Activated CD4-positive, alpha-beta T cell treated with anti-CD3 and anti-CD28 coated beads for 1 hour (primary cell): ENCODE results near the gene TJP3.

ENCODE experiments used
- DNase-seq: peaks from one replicate; pipeline ENCODE4 v3.0.0-alpha.2; 2020

Gene TJP3

GRCh38 chr19:3785938-3786824 lies 78.0 kb downstream of the TJP3 start, which contains the start of gene MATK:
MATK (minus strand) TSS chr19:3786381; CDS start chr19:3785135, 1,246 bp downstream.
- DNase-seq: no peak

GRCh38 chr19:3788996-3789778 lies 81.0 kb downstream of the TJP3 start:
- DNase-seq: no peak

GRCh38 chr19:3790209-3790734 lies 82.1 kb downstream of the TJP3 start:
- DNase-seq: no peak

- DNase-seq: no peak
Observed at GRCh38 chr19:3790941-3791340, 82.8 kb downstream of the TJP3 start.

- no peak for DNase-seq
Observed at GRCh38 chr19:3792114-3792513, 83.9 kb downstream of the TJP3 start.

GRCh38 chr19:3793799-3794198 lies 85.6 kb downstream of the TJP3 start:
- DNase-seq: no peak

- DNase-seq: no peak
Observed at GRCh38 chr19:3796358-3796757, 88.2 kb downstream of the TJP3 start.

GRCh38 chr19:3798137-3798536 lies 90.0 kb downstream of the TJP3 start:
- no peak for DNase-seq
